Trophoblast cell (in vitro differentiated cells and primary cell): ENCODE measurements around the gene HIBADH.

ENCODE experiments used
- DNase-seq, 2 donors: peaks; one replicate each; pipeline ENCODE4 v3.0.0-alpha.2; 2016
- H2AFZ ChIP-seq: 2 replicates; pipeline ENCODE4 v1.6.1; 2013; ENCODE audit warnings: low read length, moderate library complexity, mild to moderate bottlenecking; ENCODE audit not compliant: insufficient read depth, poor library complexity
- H2AK5ac ChIP-seq: 2 replicates; pipeline ENCODE4 v1.6.1; 2013; ENCODE audit warnings: mild to moderate bottlenecking, low read length
- H2BK120ac ChIP-seq: 2 replicates; pipeline ENCODE4 v1.6.1; 2013; ENCODE audit warnings: low read length, mild to moderate bottlenecking, moderate library complexity; ENCODE audit not compliant: insufficient read depth, poor library complexity
- H2BK12ac ChIP-seq: 2 replicates; pipeline ENCODE4 v1.6.1; 2013; ENCODE audit warnings: mild to moderate bottlenecking, low read length, moderate library complexity
- H2BK5ac ChIP-seq: 2 replicates; pipeline ENCODE4 v1.6.1; 2013; ENCODE audit warnings: low read length, low read depth, moderate library complexity, mild to moderate bottlenecking; ENCODE audit not compliant: poor library complexity
- H3K14ac ChIP-seq: 2 replicates; pipeline ENCODE4 v1.6.1; 2013; ENCODE audit warnings: mild to moderate bottlenecking, low read length
- H3K18ac ChIP-seq: 2 replicates; pipeline ENCODE4 v1.6.1; 2013; ENCODE audit warnings: mild to moderate bottlenecking, low read length
- H3K23ac ChIP-seq: 2 replicates; pipeline ENCODE4 v1.6.1; 2013; ENCODE audit warnings: low read length
- H3K27ac ChIP-seq: 2 replicates; pipeline ENCODE4 v1.5.1; 2013; ENCODE audit warnings: low read depth, mild to moderate bottlenecking, inconsistent platforms, low read length, moderate library complexity
- H3K27me3 ChIP-seq: 2 replicates; pipeline ENCODE4 v1.6.1; 2013; ENCODE audit warnings: inconsistent platforms, mild to moderate bottlenecking, low read length, moderate library complexity; ENCODE audit not compliant: insufficient read depth
- H3K36me3 ChIP-seq, 2 experiments: 1 replicate in 1 of 2; 2 replicates in 1 of 2; pipeline ENCODE4 v1.6.1; 2013; ENCODE audit warnings: low read length in 2 of 2, mild to moderate bottlenecking in 2 of 2, moderate library complexity in 1 of 2; ENCODE audit not compliant: insufficient read depth in 2 of 2, control insufficient read depth in 1 of 2
- H3K4ac ChIP-seq: 2 replicates; pipeline ENCODE4 v1.6.1; 2013; ENCODE audit warnings: low read depth, mild to moderate bottlenecking, low read length, moderate library complexity
- H3K4me1 ChIP-seq, 2 experiments: 1 replicate in 1 of 2; 2 replicates in 1 of 2; pipeline ENCODE4 v1.6.1; 2013; ENCODE audit warnings: low read length in 2 of 2, mild to moderate bottlenecking in 2 of 2, moderate library complexity in 1 of 2; ENCODE audit not compliant: insufficient read depth in 2 of 2, control insufficient read depth in 1 of 2
- H3K4me2 ChIP-seq: 2 replicates; pipeline ENCODE4 v1.6.1; 2013; ENCODE audit warnings: inconsistent platforms, mild to moderate bottlenecking, low read length, moderate library complexity
- H3K4me3 ChIP-seq: 2 replicates; pipeline ENCODE4 v1.5.1; 2013; ENCODE audit warnings: mild to moderate bottlenecking, low read depth, low read length, inconsistent platforms
- H3K79me1 ChIP-seq: one replicate; pipeline ENCODE4 v1.6.1; 2013; ENCODE audit warnings: low read length
- H3K79me2 ChIP-seq: 2 replicates; pipeline ENCODE4 v1.6.1; 2013; ENCODE audit warnings: low read length, mild to moderate bottlenecking; ENCODE audit not compliant: control insufficient read depth, insufficient read depth, poor library complexity
- H3K9ac ChIP-seq: 2 replicates; pipeline ENCODE4 v1.6.1; 2013; ENCODE audit warnings: mild to moderate bottlenecking, low read length
- H3K9me3 ChIP-seq: 2 replicates; pipeline ENCODE4 v1.6.1; 2013; ENCODE audit warnings: low read depth, mild to moderate bottlenecking, control low read depth, inconsistent platforms, low read length; ENCODE audit not compliant: insufficient read depth
- H4K12ac ChIP-seq: 2 replicates; pipeline ENCODE4 v1.6.1; 2013; ENCODE audit warnings: low read depth, mild to moderate bottlenecking, low read length, moderate library complexity
- H4K8ac ChIP-seq: 2 replicates; pipeline ENCODE4 v1.6.1; 2013; ENCODE audit warnings: low read depth, mild to moderate bottlenecking, low read length, moderate library complexity
- H4K91ac ChIP-seq: one replicate; pipeline ENCODE4 v1.6.1; 2013; ENCODE audit warnings: low read depth, mild to moderate bottlenecking, low read length, moderate library complexity
- WGBS: extraction: QIAGEN DNeasy Blood & Tissue Kit; methylation state at CpG from one replicate; pipeline ENCODE4 v1.1.7; 2013; ENCODE audit warnings: missing lambda C conversion rate; ENCODE audit not compliant: insufficient read length, insufficient coverage; ENCODE audit errors: extremely low coverage; 5-methylcytosine and 5-hydroxymethylcytosine counted together

The HIBADH gene

DNA sequence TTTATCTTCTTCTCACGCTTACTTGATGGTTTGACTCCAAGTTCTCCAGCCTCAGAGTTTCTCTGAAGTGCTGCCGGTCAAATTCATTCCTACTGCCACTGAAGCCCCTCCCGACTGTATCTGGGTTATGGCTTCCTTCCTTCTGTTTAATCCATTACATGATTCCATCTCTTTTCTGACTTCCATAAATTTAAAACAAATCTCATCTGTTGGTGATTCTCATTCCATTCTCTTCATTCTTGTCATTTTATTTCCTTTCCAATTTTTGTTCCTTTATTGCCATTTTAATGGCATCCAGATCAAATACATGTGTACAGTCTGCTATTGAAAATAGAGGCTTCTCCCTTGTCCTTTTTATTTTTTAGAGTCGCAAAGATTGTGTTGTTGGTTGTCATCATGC, 25.4 kb upstream of the HIBADH start:
- Histone ChIP-seq H3K79me2 (no peaks in the 10 kb centered on the region), H4K91ac (no peak overlapping the region), H3K27me3 (no peaks in the 10 kb centered on the region), H2BK120ac (no peak overlapping the region), H4K12ac (no peak overlapping the region), H3K9ac (no peak overlapping the region), H3K4ac (no peak overlapping the region), H2AK5ac (no peak overlapping the region), H2BK12ac (no peak overlapping the region), H3K14ac (no peak overlapping the region), H3K79me1 (no peaks in the 10 kb centered on the region), H3K27ac (no peak overlapping the region), H3K4me1 (no peaks in the 10 kb centered on the region), H3K4me3 (no peak overlapping the region), H3K23ac (no peak overlapping the region), H3K18ac (no peak overlapping the region), H3K36me3 (no peaks in the 10 kb centered on the region), H3K9me3 (no peaks in the 10 kb centered on the region), H2AFZ (no peak overlapping the region), H2BK5ac (no peak overlapping the region), H4K8ac (no peak overlapping the region), H3K4me2 (no peak overlapping the region)
- DNase-seq = no peak
- no CpG with 5 or more reads among the region's 4 CpGs for WGBS

DNA sequence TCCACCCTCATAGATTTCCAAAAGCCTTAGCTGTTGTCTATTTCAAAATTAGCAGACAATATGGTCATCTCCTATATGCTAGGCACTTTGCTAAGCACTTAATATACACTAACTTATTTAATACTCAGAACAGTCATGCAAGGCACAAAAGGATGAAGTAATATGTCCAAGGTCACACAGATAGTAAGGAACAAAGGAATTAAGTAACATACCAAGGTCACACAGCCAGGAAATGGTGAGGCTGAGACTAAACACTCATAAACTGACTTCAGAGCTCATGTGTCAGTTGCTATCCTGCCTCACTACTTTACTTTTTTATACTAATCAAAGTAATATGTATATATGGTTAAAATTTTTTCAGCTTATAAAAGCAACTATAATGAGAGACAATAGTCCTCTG, 23.6 kb upstream of the HIBADH start:
- H3K36me3 ChIP-seq = no peaks in the 10 kb centered on the region
- H4K12ac ChIP-seq = no peak overlapping the region
- H4K8ac ChIP-seq = no peak overlapping the region
- H2BK5ac ChIP-seq = no peak overlapping the region
- no peak overlapping the region for H2BK12ac ChIP-seq
- no peak overlapping the region for H2AFZ ChIP-seq
- no peak overlapping the region for H3K4ac ChIP-seq
- H3K23ac ChIP-seq = no peak overlapping the region
- no peaks in the 10 kb centered on the region for H3K27me3 ChIP-seq
- no peak overlapping the region for H2BK120ac ChIP-seq
- no peaks in the 10 kb centered on the region for H3K9me3 ChIP-seq
- H3K18ac ChIP-seq = no peak overlapping the region
- no peak overlapping the region for H3K27ac ChIP-seq
- H3K79me2 ChIP-seq = no peaks in the 10 kb centered on the region
- H3K79me1 ChIP-seq = no peaks in the 10 kb centered on the region
- H3K4me1 ChIP-seq = no peaks in the 10 kb centered on the region
- H3K4me2 ChIP-seq = no peak overlapping the region
- H3K14ac ChIP-seq = no peak overlapping the region
- H3K9ac ChIP-seq = no peak overlapping the region
- no peak overlapping the region for H4K91ac ChIP-seq
- DNase-seq = no peak
- H3K4me3 ChIP-seq = no peak overlapping the region
- H2AK5ac ChIP-seq = no peak overlapping the region

DNA sequence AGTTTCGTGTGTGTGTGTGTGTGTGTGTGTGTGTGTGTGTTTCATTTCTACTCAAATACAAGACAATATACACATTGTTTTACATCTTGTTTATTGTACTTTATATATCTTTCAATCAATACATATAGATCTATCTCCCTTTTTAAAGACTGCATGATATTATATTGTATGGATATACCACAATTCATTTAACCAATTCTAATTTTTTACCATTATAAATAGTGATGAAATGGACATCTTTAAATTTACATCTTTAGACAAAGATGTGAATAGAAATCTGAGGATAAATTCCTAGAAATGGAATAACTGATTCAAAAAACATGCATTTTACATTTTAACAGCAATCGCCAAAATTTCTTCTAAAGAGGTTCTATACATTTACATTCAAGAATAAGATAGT, 23.2 kb upstream of the HIBADH start:
- no peak overlapping the region for H2BK12ac ChIP-seq
- no CpG with 5 or more reads among the region's 2 CpGs for WGBS
- H2AFZ ChIP-seq = no peak overlapping the region
- no peaks in the 10 kb centered on the region for H3K4me1 ChIP-seq
- no peak overlapping the region for H3K4me2 ChIP-seq
- no peak overlapping the region for H3K9ac ChIP-seq
- H4K8ac ChIP-seq = no peak overlapping the region
- H3K14ac ChIP-seq = no peak overlapping the region
- no peak overlapping the region for H4K91ac ChIP-seq
- H4K12ac ChIP-seq = no peak overlapping the region
- H3K9me3 ChIP-seq = no peaks in the 10 kb centered on the region
- no peaks in the 10 kb centered on the region for H3K79me2 ChIP-seq
- H3K4me3 ChIP-seq = no peak overlapping the region
- no peak overlapping the region for H3K4ac ChIP-seq
- no peak overlapping the region for H3K23ac ChIP-seq
- DNase-seq = no peak
- no peak overlapping the region for H2BK120ac ChIP-seq
- no peak overlapping the region for H3K18ac ChIP-seq
- no peaks in the 10 kb centered on the region for H3K27me3 ChIP-seq
- H3K27ac ChIP-seq = no peak overlapping the region
- H2BK5ac ChIP-seq = no peak overlapping the region
- H3K79me1 ChIP-seq = no peaks in the 10 kb centered on the region
- H2AK5ac ChIP-seq = no peak overlapping the region
- no peaks in the 10 kb centered on the region for H3K36me3 ChIP-seq

DNA sequence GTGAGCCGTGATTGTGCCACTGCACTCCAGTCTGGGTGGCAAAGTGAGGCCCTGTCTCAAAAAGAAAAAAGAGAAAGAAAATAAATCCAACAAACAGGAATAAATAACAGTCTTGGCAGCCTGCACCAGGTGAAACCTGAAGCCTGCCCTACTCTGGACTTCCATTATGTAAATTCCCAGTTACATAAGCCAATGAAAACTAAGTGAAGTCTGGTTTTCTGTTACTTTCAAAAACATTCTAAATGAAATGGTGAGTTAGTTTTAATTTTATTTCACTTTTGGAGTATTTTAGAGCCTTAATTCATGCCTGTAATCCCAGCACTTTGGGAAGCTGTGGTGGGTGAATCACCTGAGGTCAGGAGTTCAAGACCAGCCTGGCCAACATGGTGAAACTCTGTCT, 22.5 kb upstream of the HIBADH start:
- Histone ChIP-seq H3K23ac (no peak overlapping the region), H3K27ac (no peak overlapping the region), H3K14ac (no peak overlapping the region), H3K79me1 (no peaks in the 10 kb centered on the region), H3K18ac (no peak overlapping the region), H3K4ac (no peak overlapping the region), H4K12ac (no peak overlapping the region), H3K27me3 (no peaks in the 10 kb centered on the region), H2BK5ac (no peak overlapping the region), H3K4me3 (no peak overlapping the region), H3K9ac (no peak overlapping the region), H2AFZ (no peak overlapping the region), H2BK120ac (no peak overlapping the region), H3K36me3 (no peaks in the 10 kb centered on the region), H4K8ac (no peak overlapping the region), H2BK12ac (no peak overlapping the region), H4K91ac (no peak overlapping the region), H3K4me2 (no peak overlapping the region), H3K79me2 (no peaks in the 10 kb centered on the region), H3K4me1 (no peaks in the 10 kb centered on the region), H3K9me3 (no peaks in the 10 kb centered on the region), H2AK5ac (no peak overlapping the region)
- WGBS = no CpG with 5 or more reads among the region's 1 CpG
- DNase-seq = no peak

DNA sequence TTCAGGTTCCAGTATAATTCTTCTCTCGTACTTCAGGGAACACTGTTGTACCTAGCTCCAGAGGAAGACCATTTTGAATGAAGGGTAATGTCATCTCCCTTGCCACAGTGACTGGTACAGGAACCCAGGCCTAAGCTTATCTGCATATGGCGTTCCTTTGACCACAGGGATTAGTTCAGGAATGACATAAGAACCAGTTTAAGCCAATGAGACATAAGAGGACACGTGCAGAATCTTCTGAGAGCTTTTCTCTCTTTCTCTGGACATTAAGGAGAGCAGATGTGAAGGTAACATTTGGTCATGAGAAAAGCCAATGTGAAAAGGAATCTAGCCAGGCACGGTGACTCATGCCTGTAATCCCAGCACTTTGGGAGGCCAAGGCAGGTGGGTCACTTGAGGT, 21.8 kb upstream of the HIBADH start:
- no peak overlapping the region for H2AFZ ChIP-seq
- H2BK5ac ChIP-seq = no peak overlapping the region
- no peak overlapping the region for H3K27ac ChIP-seq
- no peak for DNase-seq
- no CpG with 5 or more reads among the region's 4 CpGs for WGBS
- no peaks in the 10 kb centered on the region for H3K4me1 ChIP-seq
- H3K14ac ChIP-seq = no peak overlapping the region
- no peak overlapping the region for H4K12ac ChIP-seq
- no peak overlapping the region for H2BK12ac ChIP-seq
- H3K79me1 ChIP-seq = no peaks in the 10 kb centered on the region
- no peak overlapping the region for H3K4ac ChIP-seq
- no peak overlapping the region for H2BK120ac ChIP-seq
- no peak overlapping the region for H3K4me2 ChIP-seq
- H2AK5ac ChIP-seq = no peak overlapping the region
- H4K8ac ChIP-seq = no peak overlapping the region
- no peak overlapping the region for H3K18ac ChIP-seq
- H3K23ac ChIP-seq = no peak overlapping the region
- no peaks in the 10 kb centered on the region for H3K79me2 ChIP-seq
- H4K91ac ChIP-seq = no peak overlapping the region
- H3K4me3 ChIP-seq = no peak overlapping the region
- no peaks in the 10 kb centered on the region for H3K36me3 ChIP-seq
- H3K9me3 ChIP-seq = no peaks in the 10 kb centered on the region
- no peak overlapping the region for H3K9ac ChIP-seq
- H3K27me3 ChIP-seq = no peaks in the 10 kb centered on the region
